ENCODE results near the gene ZDHHC6.

The ZDHHC6 gene

GRCh38 chr10:112446055-112446854 is 459 bp downstream of the ZDHHC6 start:
- no peak for DNase-seq (ENCODE audit: low read depth)
- TF ChIP-seq CTCF (IDR thresholded peaks at IDR 0.05; ENCODE audit: low read depth, low read length, missing control alignments): no peak
- in situ Hi-C loops (cut with HindIII; ENCODE audit: low sequenced_read_pairs): no loop called here
- peak overlapping the region; percentile 77 for H3K4me3 ChIP-seq (ENCODE audit: low read depth, low read length)

- in situ Hi-C loops (cut with HindIII; ENCODE audit: low sequenced_read_pairs): no loop called here
- DNase-seq (ENCODE audit: low read depth): no peak
These were observed 4.7 kb downstream of the ZDHHC6 start for GRCh38 chr10:112442063-112442462.

GRCh38 chr10:112441520-112441919 is 5.2 kb downstream of the ZDHHC6 start:
- no peak overlapping the region for H3K4me3 ChIP-seq (ENCODE audit: low read depth, low read length)
- DNase-seq (ENCODE audit: low read depth): no peak
- TF ChIP-seq CTCF (IDR thresholded peaks at IDR 0.05; ENCODE audit: low read depth, low read length, missing control alignments): no peak
- in situ Hi-C loops (cut with HindIII; ENCODE audit: low sequenced_read_pairs): no loop called here

More at GRCh38 chr10:112442063-112442462, 4.7 kb downstream of the ZDHHC6 start:
- TF ChIP-seq CTCF (IDR thresholded peaks at IDR 0.05; ENCODE audit: low read depth, low read length, missing control alignments): no peak
- H3K4me3 ChIP-seq (ENCODE audit: low read depth, low read length): no peak overlapping the region

GRCh38 chr10:112438356-112438755 is 8.4 kb downstream of the ZDHHC6 start:
- no peak for TF ChIP-seq CTCF (IDR thresholded peaks at IDR 0.05; ENCODE audit: low read depth, low read length, missing control alignments)
- in situ Hi-C loops (cut with HindIII; ENCODE audit: low sequenced_read_pairs): no loop called here
- no peak for DNase-seq (ENCODE audit: low read depth)
- no peak overlapping the region for H3K4me3 ChIP-seq (ENCODE audit: low read depth, low read length)

DNA sequence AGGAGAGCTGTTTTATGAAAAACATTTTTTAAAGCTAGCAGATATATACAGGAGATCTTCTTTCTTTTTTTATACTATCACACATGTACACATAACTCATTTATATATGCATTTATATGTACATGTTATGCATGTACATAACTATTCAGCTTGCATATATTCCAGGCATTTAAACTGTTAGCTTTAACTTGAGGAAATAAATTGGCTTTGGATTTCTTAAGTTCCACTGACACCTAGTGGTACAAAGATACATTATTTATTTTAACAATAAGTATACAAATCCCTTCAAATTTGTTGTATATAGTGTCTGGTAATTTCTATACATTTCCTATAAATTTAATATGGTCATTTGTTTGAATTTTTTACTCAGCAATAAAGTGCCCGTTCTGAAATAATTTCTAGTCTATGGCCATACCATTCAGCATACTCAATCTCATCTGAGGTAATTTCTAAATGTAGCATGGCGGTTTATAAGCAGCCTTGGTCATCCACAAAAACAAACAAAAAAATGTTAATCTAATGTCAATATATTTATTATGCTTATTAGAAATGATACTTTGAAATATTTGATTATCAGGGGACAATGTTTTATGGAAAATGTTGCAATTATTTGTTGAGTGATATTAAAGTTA is 11.6 kb downstream of the ZDHHC6 start:
- peak; percentile 24 for DNase-seq (ENCODE audit: low read depth)
- in situ Hi-C loops (cut with HindIII; ENCODE audit: low sequenced_read_pairs): no loop called here
- no peak overlapping the region for H3K4me3 ChIP-seq (ENCODE audit: low read depth, low read length)
- TF ChIP-seq CTCF (IDR thresholded peaks at IDR 0.05; ENCODE audit: low read depth, low read length, missing control alignments): no peak

DNA sequence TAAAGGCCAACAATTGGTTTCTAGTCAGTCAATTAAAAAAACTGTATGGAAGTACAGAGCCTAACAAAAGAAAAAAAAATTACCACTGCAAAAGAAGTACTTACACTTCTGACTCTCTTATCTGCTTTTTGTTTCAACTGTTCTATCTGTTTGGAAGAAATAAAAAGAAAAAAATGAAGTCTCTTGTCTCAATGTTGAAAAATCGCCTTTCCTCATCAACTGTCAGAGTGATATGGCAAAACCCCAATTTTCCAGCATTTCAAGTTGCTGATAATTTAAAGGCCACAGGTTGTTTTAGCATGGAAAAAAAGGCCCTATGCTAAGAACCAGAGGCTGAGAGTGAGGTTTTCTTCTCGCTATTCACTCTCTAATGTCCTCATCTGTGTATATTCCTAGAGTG is 13.6 kb downstream of the ZDHHC6 start:
- no peak for TF ChIP-seq CTCF (IDR thresholded peaks at IDR 0.05; ENCODE audit: low read depth, low read length, missing control alignments)
- no peak overlapping the region for H3K4me3 ChIP-seq (ENCODE audit: low read depth, low read length)
- in situ Hi-C loops (cut with HindIII; ENCODE audit: low sequenced_read_pairs): no loop called here
- no peak for DNase-seq (ENCODE audit: low read depth)
